Spleen (tissue), 11 donors: ENCODE data around the gene PTN. TPM values are rescaled to one million over a fixed set of nuclear protein-coding genes. Genes with fewer than 3 reads are reported as not detected.
"Not testable (repeated sequence)": the region's sequence is repeated elsewhere in the genome, so short reads cannot be mapped to it uniquely, and the experiment has no call there.

Experiments used
- DNase-seq: peaks from one replicate; pipeline ENCODE4 v3.0.0-alpha.2; 2020
- H3K27ac ChIP-seq, 8 donors: fragments of 200-600 bp; sonication (generic) in 7 of 8; 1 replicate in 4 of 8; 2 replicates in 4 of 8; pipeline versions ENCODE4 v1.5.0 to v1.8.0; 2016 to 2021; ENCODE audit warnings: inconsistent platforms in 4 of 8, mild to moderate bottlenecking in 4 of 8, moderate library complexity in 1 of 8
- H3K27me3 ChIP-seq, 7 donors: fragments of 200-600 bp; sonication (generic) in 6 of 7; replicated peaks in 1 of 7; 1 replicate in 4 of 7; 2 replicates in 3 of 7; pipeline versions ENCODE4 v1.5.0 to v1.8.0; 2016 to 2021; ENCODE audit warnings: inconsistent platforms in 3 of 7, mild to moderate bottlenecking in 1 of 7
- H3K36me3 ChIP-seq, 6 donors: fragments of 200-600 bp; sonication (generic) in 5 of 6; 1 replicate in 4 of 6; 2 replicates in 2 of 6; pipeline versions ENCODE4 v1.5.0 to v1.8.0; 2016 to 2021; ENCODE audit warnings: inconsistent platforms in 2 of 6
- H3K4me1 ChIP-seq, 6 donors: fragments of 200-600 bp; sonication (generic) in 5 of 6; 1 replicate in 3 of 6; 2 replicates in 3 of 6; pipeline versions ENCODE4 v1.5.0 to v1.8.0; 2016 to 2021; ENCODE audit warnings: inconsistent platforms in 3 of 6
- H3K4me3 ChIP-seq, 8 donors: fragments of 200-600 bp; sonication (generic) in 7 of 8; 1 replicate in 4 of 8; 2 replicates in 4 of 8; pipeline versions ENCODE4 v1.5.0 to v1.8.0; 2016 to 2021; ENCODE audit warnings: inconsistent platforms in 4 of 8, mild to moderate bottlenecking in 4 of 8, moderate library complexity in 2 of 8
- H3K9me3 ChIP-seq, 8 donors: fragments of 200-600 bp; sonication (generic) in 7 of 8; 1 replicate in 4 of 8; 2 replicates in 4 of 8; pipeline versions ENCODE4 v1.5.0 to v1.8.0; 2016 to 2021; ENCODE audit warnings: inconsistent platforms in 4 of 8
- CTCF ChIP-seq, 11 experiments: fragments of 200-600 bp in 7 of 11; fragments of 450-650 bp in 4 of 11; sonication (generic) in 4 of 11; IDR thresholded peaks in 8 of 11; conservative IDR thresholded peaks in 3 of 11; 1 replicate in 7 of 11; 2 replicates in 4 of 11; pipeline versions ENCODE4 v1.4.0 to v1.8.0; 2016 to 2021; ENCODE audit warnings: antibody characterized with exemption in 11 of 11, inconsistent platforms in 4 of 11, mild to moderate bottlenecking in 1 of 11
- POLR2A ChIP-seq, 3 donors: fragments of 450-650 bp; IDR thresholded peaks; one replicate each; pipeline ENCODE4 v1.5.1; 2017; ENCODE audit warnings: antibody characterized with exemption in 3 of 3, mild to moderate bottlenecking in 1 of 3
- POLR2AphosphoS5 ChIP-seq, 3 donors: sonication (generic); formaldehyde crosslinking; IDR thresholded peaks; one replicate each; pipeline ENCODE4 v1.5.1; 2017; ENCODE audit warnings: antibody characterized with exemption in 3 of 3
- WGBS, 5 donors: extraction: QIAGEN DNeasy Blood & Tissue Kit in 3 of 5; methylation state at CpG; one replicate each; pipeline versions ENCODE4 v1.1.5 to v1.1.7; 2013 to 2018; 5-methylcytosine and 5-hydroxymethylcytosine counted together
- intact Hi-C: fragments of 100-400 bp; cut with DNase I; formaldehyde crosslinking; loops from one replicate; pipeline ENCODE4 v1.15.0; 2023; ENCODE audit warnings: low total_unique reads
- polyA plus RNA-seq, 3 donors: library from polyadenylated mRNA; stranded (reverse); fragments of 200-250 nt; gene quantifications; one replicate each; pipeline ENCODE4 v1.2.1, GENCODE V29; 2013
- total RNA-seq, 7 donors: library from RNA; depleted of rRNA in 3 of 7; stranded (reverse); fragments of >200 nt in 3 of 7; fragmentation: NEBNext Ultra II Directional in 4 of 7; extraction: Animal tissue kit (Norgen Biotek cat#: 25700) in 4 of 7; gene quantifications; one replicate each; pipeline versions ENCODE4 v1.1.0 to v1.2.1, GENCODE V29; 2016 to 2021
- donor health status: healthy with polysubstance abuse.
- donor health status: DM: no; HTN: no; CAD: no; lungs with moderate emphysema.
- donor health status: DM: no; HTN: no; CAD: no.
- donor health status: Bipolar disorder and iron deficiency.
- donor health status: healthy.
- donor health status: DM: no; HTN: no; CAD: no.
- donor health status: DM: yes; HTN: yes; CAD: no.

Gene PTN
- total and polyA plus RNA-seq, 10 donors = 2.1 to 21.1 (median 6.2) TPM

GRCh38 chr7:137245186-137245585 is 98.3 kb downstream of the PTN start:
- intact Hi-C loops = no loop called here
- 85 to 94% (median 90%) methylated on average over 4 of the region's 4 CpGs for WGBS, 5 donors
- no peak for DNase-seq
- no peak for TF ChIP-seq POLR2A (IDR thresholded peaks at IDR 0.05)
- TF ChIP-seq CTCF (IDR thresholded peaks at IDR 0.05 in 8 of 11, conservative IDR thresholded peaks at IDR 0.05 in 3 of 11) = no peak
- no peak for TF ChIP-seq POLR2AphosphoS5 (IDR thresholded peaks at IDR 0.05)
- no peak overlapping the region for H3K27ac ChIP-seq
- H3K27me3 ChIP-seq = no peaks in the 10 kb centered on the region
- peaks cover 0 to 8% (median 0%) of the 10 kb centered on the region in 8 donors for H3K9me3 ChIP-seq
- no peak overlapping the region for H3K4me3 ChIP-seq
- no peaks in the 10 kb centered on the region for H3K4me1 ChIP-seq
- H3K36me3 ChIP-seq = no peaks in the 10 kb centered on the region

- no peaks in the 10 kb centered on the region for H3K27me3 ChIP-seq
- no peaks in the 10 kb centered on the region for H3K36me3 ChIP-seq
- H3K9me3 ChIP-seq = peaks cover 0 to 8% (median 0%) of the 10 kb centered on the region in 8 donors
- DNase-seq = no peak
- TF ChIP-seq POLR2A (IDR thresholded peaks at IDR 0.05) (no peak), CTCF (IDR thresholded peaks at IDR 0.05 in 8 of 11, conservative IDR thresholded peaks at IDR 0.05 in 3 of 11) (no peak)
- no peak overlapping the region for H3K27ac ChIP-seq
- intact Hi-C loops = no loop called here
- no peak overlapping the region for H3K4me3 ChIP-seq
- 87 to 95% (median 90%) methylated on average over 8 of the region's 8 CpGs for WGBS, 5 donors
- no peaks in the 10 kb centered on the region for H3K4me1 ChIP-seq
Measured at GRCh38 chr7:137243741-137244140, 99.8 kb downstream of the PTN start.

- no peak for DNase-seq
- no peak overlapping the region for H3K27ac ChIP-seq
- H3K36me3 ChIP-seq = no peaks in the 10 kb centered on the region
- H3K4me3 ChIP-seq = no peak overlapping the region
- no peaks in the 10 kb centered on the region for H3K4me1 ChIP-seq
- 75 to 93% (median 83%) methylated on average over 6 to 7 of the region's 7 CpGs for WGBS, 5 donors
- intact Hi-C loops = no loop called here
- H3K27me3 ChIP-seq = no peaks in the 10 kb centered on the region
- H3K9me3 ChIP-seq = peaks cover 0 to 8% (median 0%) of the 10 kb centered on the region in 8 donors
- no peak for TF ChIP-seq POLR2AphosphoS5 (IDR thresholded peaks at IDR 0.05)
- TF ChIP-seq POLR2A (IDR thresholded peaks at IDR 0.05) = no peak
- TF ChIP-seq CTCF (IDR thresholded peaks at IDR 0.05 in 8 of 11, conservative IDR thresholded peaks at IDR 0.05 in 3 of 11) = no peak
Measured at GRCh38 chr7:137242616-137243015, 100.9 kb downstream of the PTN start.

- no peak overlapping the region for H3K4me3 ChIP-seq
- intact Hi-C loops = no loop called here
- no peak overlapping the region for H3K27ac ChIP-seq
- H3K9me3 ChIP-seq = peaks cover 0 to 8% (median 0%) of the 10 kb centered on the region in 8 donors
- no peak for DNase-seq
- H3K27me3 ChIP-seq = no peaks in the 10 kb centered on the region
- TF ChIP-seq POLR2A (IDR thresholded peaks at IDR 0.05) = no peak
- no peak for TF ChIP-seq POLR2AphosphoS5 (IDR thresholded peaks at IDR 0.05)
- no peak for TF ChIP-seq CTCF (IDR thresholded peaks at IDR 0.05 in 8 of 11, conservative IDR thresholded peaks at IDR 0.05 in 3 of 11)
- H3K4me1 ChIP-seq = no peaks in the 10 kb centered on the region
- 54 to 65% (median 62%) methylated on average over 5 of the region's 5 CpGs for WGBS, 5 donors
- H3K36me3 ChIP-seq = no peaks in the 10 kb centered on the region
Measured at GRCh38 chr7:137241655-137242360, 101.7 kb downstream of the PTN start.

- intact Hi-C loops, H3K4me3 ChIP-seq, DNase-seq, H3K27ac ChIP-seq, H3K27me3 ChIP-seq, H3K36me3 ChIP-seq, H3K4me1 ChIP-seq, H3K9me3 ChIP-seq: not testable (repeated sequence)
- WGBS, 5 donors = 88 to 97% (median 90%) methylated on average over 3 of the region's 3 CpGs
Measured at GRCh38 chr7:137239186-137239585, 104.3 kb downstream of the PTN start.
